HG03439 (cell line): ENCODE data around the gene TSPY2.
"Not testable (repeated sequence)": the region's sequence is repeated elsewhere in the genome, so short reads cannot be mapped to it uniquely, and the experiment has no call there.

Source experiments
- ATAC-seq: cut with Tn5 transposase; IDR thresholded peaks from one replicate; pipeline ENCODE4 v1.9.1; 2021; ENCODE audit warnings: mild to moderate bottlenecking, moderate library complexity; ENCODE audit not compliant: unreplicated experiment

Gene TSPY2

GRCh38 chrY:6245923-6246322, at the start of gene TSPY2:
TSS of gene TSPY2 (plus strand) at chrY:6246223. CDS start at chrY:6246269, 46 bp downstream.
- ATAC-seq, result not testable (repeated sequence)

- not testable (repeated sequence) for ATAC-seq
These were observed 36.5 kb upstream of the TSPY2 start for GRCh38 chrY:6209565-6209964.

- not testable (repeated sequence) for ATAC-seq
These were observed 29.0 kb upstream of the TSPY2 start for GRCh38 chrY:6217045-6217444.

- ATAC-seq, result not testable (repeated sequence)
These were observed 23.8 kb downstream of the TSPY2 start for GRCh38 chrY:6269839-6270238.
